Suprapubic skin (tissue), 4 donors: ENCODE measurements around the gene RPL36A. TPM values are rescaled to one million over a fixed set of nuclear protein-coding genes. Genes with fewer than 3 reads are reported as not detected.
A peak's percentile ranks its signal among the peaks of the same experiment; 100 is the strongest.

ENCODE experiments used
- DNase-seq, 2 donors: peaks; one replicate each; pipeline ENCODE4 v3.0.0-alpha.2; 2019; ENCODE audit warnings: low spot score in 2 of 2
- H3K27ac ChIP-seq: fragments of 200-600 bp; sonication (generic); one replicate; pipeline ENCODE4 v1.5.1; 2019
- H3K27me3 ChIP-seq: fragments of 200-600 bp; sonication (generic); one replicate; pipeline ENCODE4 v1.5.1; 2019
- H3K36me3 ChIP-seq: fragments of 200-600 bp; sonication (generic); one replicate; pipeline ENCODE4 v1.5.1; 2019
- H3K4me1 ChIP-seq: fragments of 200-600 bp; sonication (generic); one replicate; pipeline ENCODE4 v1.5.1; 2019
- H3K4me3 ChIP-seq: fragments of 200-600 bp; sonication (generic); one replicate; pipeline ENCODE4 v1.5.1; 2019; ENCODE audit warnings: mild to moderate bottlenecking
- H3K9me3 ChIP-seq: fragments of 200-600 bp; sonication (generic); one replicate; pipeline ENCODE4 v1.5.1; 2019
- CTCF ChIP-seq, 2 donors: fragments of 200-600 bp in 1 of 2; fragments of 450-650 bp in 1 of 2; sonication (generic) in 1 of 2; IDR thresholded peaks; one replicate each; pipeline ENCODE4 v1.5.1; 2016 to 2019; ENCODE audit warnings: antibody characterized with exemption in 2 of 2, mild to moderate bottlenecking in 1 of 2, moderate library complexity in 1 of 2
- EP300 ChIP-seq: sonication (generic); formaldehyde crosslinking; IDR thresholded peaks from one replicate; pipeline ENCODE4 v1.6.1; 2017; ENCODE audit warnings: antibody characterized with exemption
- POLR2A ChIP-seq, 2 donors: fragments of 450-650 bp; IDR thresholded peaks; one replicate each; pipeline ENCODE4 v1.6.1; 2017; ENCODE audit warnings: antibody characterized with exemption in 2 of 2, mild to moderate bottlenecking in 2 of 2, moderate library complexity in 2 of 2
- POLR2AphosphoS5 ChIP-seq, 3 donors: sonication (generic); formaldehyde crosslinking; IDR thresholded peaks; one replicate each; pipeline ENCODE4 v1.6.1; 2017; ENCODE audit warnings: antibody characterized with exemption in 3 of 3
- WGBS: methylation state at CpG from one replicate; pipeline ENCODE4 v1.1.5; 2018; 5-methylcytosine and 5-hydroxymethylcytosine counted together
- total RNA-seq, 4 donors: library from RNA; depleted of rRNA; stranded (reverse); fragments of >200 nt; gene quantifications; one replicate each; pipeline ENCODE4 v1.1.0, GENCODE V29; 2016

The RPL36A gene
- total RNA-seq, 4 donors from 2014 or later, result 1,064 to 2,433 (median 2,004) TPM

- Histone ChIP-seq H3K9me3 (no peaks in the 10 kb centered on the region), H3K27me3 (no peaks in the 10 kb centered on the region), H3K27ac (peak overlapping the region; percentile 89), H3K4me3 (peak overlapping the region; percentile 59), H3K36me3 (no peaks in the 10 kb centered on the region), H3K4me1 (peaks cover 18% of the 10 kb centered on the region)
- WGBS, result 20% methylated on average over 46 of the region's 56 CpGs
- DNase-seq, result peak; percentile 76 to 79
- TF ChIP-seq EP300 (no peak), POLR2AphosphoS5 (IDR thresholded peaks at IDR 0.05) (no peak), POLR2A (IDR thresholded peaks at IDR 0.05) (peak in 1 of 2 donors; percentile 43), CTCF (IDR thresholded peaks at IDR 0.05) (no peak)
These were observed 27.4 kb downstream of the RPL36A start for GRCh38 chrX:101417981-101418841.

- H3K4me3 ChIP-seq, result no peak overlapping the region
- no peak overlapping the region for H3K27ac ChIP-seq
- no peak for TF ChIP-seq POLR2AphosphoS5 (IDR thresholded peaks at IDR 0.05)
- no peak for TF ChIP-seq CTCF (IDR thresholded peaks at IDR 0.05)
- no peak for TF ChIP-seq POLR2A (IDR thresholded peaks at IDR 0.05)
- no peak for TF ChIP-seq EP300
- H3K4me1 ChIP-seq, result peaks cover 18% of the 10 kb centered on the region
- DNase-seq, result no peak
- WGBS, result 84% methylated on average over 2 of the region's 2 CpGs
- no peaks in the 10 kb centered on the region for H3K27me3 ChIP-seq
- no peaks in the 10 kb centered on the region for H3K9me3 ChIP-seq
- no peaks in the 10 kb centered on the region for H3K36me3 ChIP-seq
These were observed 28.7 kb downstream of the RPL36A start for GRCh38 chrX:101419489-101419888.

GRCh38 chrX:101427954-101428353 is 37.1 kb downstream of the RPL36A start:
- H3K9me3 ChIP-seq, result no peaks in the 10 kb centered on the region
- H3K27ac ChIP-seq, result no peak overlapping the region
- WGBS, result 92% methylated on average over 2 of the region's 2 CpGs
- no peaks in the 10 kb centered on the region for H3K27me3 ChIP-seq
- no peak overlapping the region for H3K4me3 ChIP-seq
- no peaks in the 10 kb centered on the region for H3K4me1 ChIP-seq
- TF ChIP-seq POLR2AphosphoS5 (IDR thresholded peaks at IDR 0.05) (no peak), POLR2A (IDR thresholded peaks at IDR 0.05) (no peak), CTCF (IDR thresholded peaks at IDR 0.05) (no peak), EP300 (no peak)
- DNase-seq, result no peak
- peaks cover 5% of the 10 kb centered on the region for H3K36me3 ChIP-seq

DNA sequence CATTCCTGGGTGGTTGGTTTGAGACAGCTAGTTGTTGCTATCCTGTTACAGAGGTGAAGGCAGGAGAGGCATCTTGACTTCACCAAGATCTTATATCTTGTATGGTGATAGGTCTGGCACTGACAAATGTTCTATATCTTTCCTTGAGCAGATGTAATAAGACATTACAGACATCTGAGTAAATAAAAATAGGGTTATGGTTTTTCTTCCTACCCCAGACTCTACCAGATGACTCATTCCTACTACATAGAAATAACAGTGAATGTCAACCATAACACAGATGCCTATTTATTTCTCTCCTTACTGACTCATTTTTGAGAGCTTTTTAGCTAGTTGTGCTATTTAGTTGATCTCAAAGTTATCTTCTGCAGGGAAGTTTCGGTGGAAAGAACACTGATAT is 39.1 kb downstream of the RPL36A start:
- H3K4me3 ChIP-seq, result no peak overlapping the region
- H3K9me3 ChIP-seq, result no peaks in the 10 kb centered on the region
- no peaks in the 10 kb centered on the region for H3K4me1 ChIP-seq
- WGBS, result 80% methylated on average over 1 of the region's 1 CpG
- H3K27me3 ChIP-seq, result no peaks in the 10 kb centered on the region
- peaks cover 5% of the 10 kb centered on the region for H3K36me3 ChIP-seq
- H3K27ac ChIP-seq, result no peak overlapping the region
- TF ChIP-seq EP300 (no peak), POLR2A (IDR thresholded peaks at IDR 0.05) (no peak), CTCF (IDR thresholded peaks at IDR 0.05) (no peak), POLR2AphosphoS5 (IDR thresholded peaks at IDR 0.05) (no peak)
- DNase-seq, result no peak

DNA sequence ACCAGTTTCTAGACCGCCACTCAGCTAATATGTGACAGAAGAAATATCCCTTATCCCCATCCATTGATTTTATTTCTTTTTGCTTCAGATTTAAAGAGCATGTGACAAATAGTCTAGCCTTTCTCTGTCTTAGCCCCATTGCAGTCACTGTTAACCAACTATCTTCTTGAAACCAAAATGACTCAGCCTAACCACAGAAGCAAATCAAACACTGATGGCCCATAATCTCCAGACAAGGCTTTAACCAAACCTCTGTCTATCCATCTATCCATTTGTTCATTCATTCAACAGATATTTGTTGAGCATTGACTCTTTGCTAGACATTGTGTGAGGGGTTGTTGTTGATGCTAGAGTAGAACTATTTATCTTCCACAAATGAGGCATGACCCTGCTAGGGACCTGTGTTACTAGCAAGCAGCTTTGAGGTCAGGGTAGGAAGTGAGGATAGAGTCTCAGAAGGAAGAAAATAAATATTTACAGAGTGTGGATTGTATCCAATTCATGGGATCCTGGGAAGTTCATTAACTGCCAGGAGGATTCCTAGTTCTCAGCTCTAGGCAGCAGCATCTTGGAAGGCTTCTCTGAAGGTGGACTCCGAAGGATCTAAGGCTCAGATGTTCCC is 39.8 kb downstream of the RPL36A start:
- H3K36me3 ChIP-seq, result peaks cover 5% of the 10 kb centered on the region
- 90% methylated on average over 2 of the region's 2 CpGs for WGBS
- no peaks in the 10 kb centered on the region for H3K27me3 ChIP-seq
- H3K4me3 ChIP-seq, result no peak overlapping the region
- H3K27ac ChIP-seq, result no peak overlapping the region
- H3K9me3 ChIP-seq, result no peaks in the 10 kb centered on the region
- no peak for TF ChIP-seq POLR2A (IDR thresholded peaks at IDR 0.05)
- TF ChIP-seq CTCF (IDR thresholded peaks at IDR 0.05), result no peak
- TF ChIP-seq EP300, result no peak
- TF ChIP-seq POLR2AphosphoS5 (IDR thresholded peaks at IDR 0.05), result no peak
- DNase-seq, result no peak
- H3K4me1 ChIP-seq, result no peaks in the 10 kb centered on the region
